Measurements from ENCODE around the gene ARFGEF3. TPM values are rescaled to one million over a fixed set of nuclear protein-coding genes. Genes with fewer than 3 reads are reported as not detected.

Gene ARFGEF3
- 28.3 and 28.6 TPM in 2 replicates for total RNA-seq
- long read RNA-seq, partial matches to known transcripts: 13 of 33 reads
- long read RNA-seq, other reads (novel, unspliced or antisense): 20 of 33 reads

- Mint-ChIP-seq H3K9me3 (ENCODE audit: low read depth) (no peaks in the 10 kb centered on the region), H3K4me3 (ENCODE audit: low read depth) (peak within 1 kb of the TSS; percentile 84), H3K4me1 (ENCODE audit: low read depth) (peaks cover 19% of the 10 kb centered on the region), H3K27me3 (peaks cover 7% of the 10 kb centered on the region), H3K36me3 (ENCODE audit: insufficient read depth) (no peaks in the 10 kb centered on the region), H3K27ac (peak within 1 kb of the TSS; percentile 91)
- TF ChIP-seq CTCF (IDR thresholded peaks at IDR 0.05; ENCODE audit: unreplicated experiment): no peak
- DNase-seq (ENCODE audit: low spot score, unreplicated experiment): peak; percentile 68
Measured at GRCh38 chr6:138161338-138162110, at the start of gene ARFGEF3. TSS of gene ARFGEF3 (plus strand) at chr6:138161939. CDS start at chr6:138162087, 148 bp downstream.

GRCh38 chr6:138113588-138114210, 48.0 kb upstream of the ARFGEF3 start:
- peaks cover 2% of the 10 kb centered on the region for H3K36me3 Mint-ChIP-seq (ENCODE audit: insufficient read depth)
- peaks cover 8% of the 10 kb centered on the region for H3K4me1 Mint-ChIP-seq (ENCODE audit: low read depth)
- H3K27me3 Mint-ChIP-seq: no peaks in the 10 kb centered on the region
- no peak for DNase-seq (ENCODE audit: low spot score, unreplicated experiment)
- no peak overlapping the region for H3K27ac Mint-ChIP-seq
- no peak for TF ChIP-seq CTCF (IDR thresholded peaks at IDR 0.05; ENCODE audit: unreplicated experiment)
- H3K9me3 Mint-ChIP-seq (ENCODE audit: low read depth): peaks cover 3% of the 10 kb centered on the region
- no peak overlapping the region for H3K4me3 Mint-ChIP-seq (ENCODE audit: low read depth)

GRCh38 chr6:138115201-138115600, 46.5 kb upstream of the ARFGEF3 start:
- H3K9me3 Mint-ChIP-seq (ENCODE audit: low read depth): peaks cover 12% of the 10 kb centered on the region
- DNase-seq (ENCODE audit: low spot score, unreplicated experiment): no peak
- H3K27ac Mint-ChIP-seq: no peak overlapping the region
- H3K4me1 Mint-ChIP-seq (ENCODE audit: low read depth): peaks cover 5% of the 10 kb centered on the region
- peaks cover 2% of the 10 kb centered on the region for H3K36me3 Mint-ChIP-seq (ENCODE audit: insufficient read depth)
- no peak overlapping the region for H3K4me3 Mint-ChIP-seq (ENCODE audit: low read depth)
- no peak for TF ChIP-seq CTCF (IDR thresholded peaks at IDR 0.05; ENCODE audit: unreplicated experiment)
- no peaks in the 10 kb centered on the region for H3K27me3 Mint-ChIP-seq

- H3K27ac Mint-ChIP-seq: peak overlapping the region; percentile 40
- peaks cover 5% of the 10 kb centered on the region for H3K4me1 Mint-ChIP-seq (ENCODE audit: low read depth)
- no peak overlapping the region for H3K4me3 Mint-ChIP-seq (ENCODE audit: low read depth)
- no peak for DNase-seq (ENCODE audit: low spot score, unreplicated experiment)
- peak; percentile 83 for TF ChIP-seq CTCF (IDR thresholded peaks at IDR 0.05; ENCODE audit: unreplicated experiment)
- peaks cover 2% of the 10 kb centered on the region for H3K36me3 Mint-ChIP-seq (ENCODE audit: insufficient read depth)
- peaks cover 12% of the 10 kb centered on the region for H3K9me3 Mint-ChIP-seq (ENCODE audit: low read depth)
- no peaks in the 10 kb centered on the region for H3K27me3 Mint-ChIP-seq
Measured at GRCh38 chr6:138115877-138116660, 45.7 kb upstream of the ARFGEF3 start.

- Mint-ChIP-seq H3K27me3 (no peaks in the 10 kb centered on the region), H3K36me3 (ENCODE audit: insufficient read depth) (peaks cover 2% of the 10 kb centered on the region), H3K9me3 (ENCODE audit: low read depth) (peaks cover 12% of the 10 kb centered on the region), H3K4me1 (ENCODE audit: low read depth) (peaks cover 5% of the 10 kb centered on the region), H3K4me3 (ENCODE audit: low read depth) (no peak overlapping the region), H3K27ac (peak overlapping the region; percentile 37)
- no peak for TF ChIP-seq CTCF (IDR thresholded peaks at IDR 0.05; ENCODE audit: unreplicated experiment)
- DNase-seq (ENCODE audit: low spot score, unreplicated experiment): no peak
Measured at GRCh38 chr6:138116661-138116999, 45.1 kb upstream of the ARFGEF3 start.

Measured in progenitor cell of endocrine pancreas (in vitro differentiated cells).